ENCODE measurements around the gene LMF1.

- TF ChIP-seq CTCF (IDR thresholded peaks at IDR 0.05) (no peak), EZH2 (IDR thresholded peaks at IDR 0.05; ENCODE audit: borderline replicate concordance, insufficient read depth, low read depth, low read length, poor library complexity, severe bottlenecking) (no peak)
Measured at GRCh38 chr16:839643-840408, 131.0 kb downstream of the LMF1 start.

Data from B cell (primary cell).